Stimulated activated CD8-positive, alpha-beta memory T cell treated with anti-CD3 and anti-CD28 coated beads, Interleukin-4, amount 100 ng/mL, for 24 hours (primary cell): Measurements from ENCODE around the gene PARVB.
A peak's percentile ranks its signal among the peaks of the same experiment; 100 is the strongest.
"Not testable (repeated sequence)": the region's sequence is repeated elsewhere in the genome, so short reads cannot be mapped to it uniquely, and the experiment has no call there.

Experiments used
- DNase-seq: peaks from one replicate; pipeline ENCODE4 v3.0.0-alpha.2; 2020; ENCODE audit warnings: low read depth

The PARVB gene

GRCh38 chr22:44056649-44057048 is 32.5 kb downstream of the PARVB start:
- DNase-seq: not testable (repeated sequence)

DNA sequence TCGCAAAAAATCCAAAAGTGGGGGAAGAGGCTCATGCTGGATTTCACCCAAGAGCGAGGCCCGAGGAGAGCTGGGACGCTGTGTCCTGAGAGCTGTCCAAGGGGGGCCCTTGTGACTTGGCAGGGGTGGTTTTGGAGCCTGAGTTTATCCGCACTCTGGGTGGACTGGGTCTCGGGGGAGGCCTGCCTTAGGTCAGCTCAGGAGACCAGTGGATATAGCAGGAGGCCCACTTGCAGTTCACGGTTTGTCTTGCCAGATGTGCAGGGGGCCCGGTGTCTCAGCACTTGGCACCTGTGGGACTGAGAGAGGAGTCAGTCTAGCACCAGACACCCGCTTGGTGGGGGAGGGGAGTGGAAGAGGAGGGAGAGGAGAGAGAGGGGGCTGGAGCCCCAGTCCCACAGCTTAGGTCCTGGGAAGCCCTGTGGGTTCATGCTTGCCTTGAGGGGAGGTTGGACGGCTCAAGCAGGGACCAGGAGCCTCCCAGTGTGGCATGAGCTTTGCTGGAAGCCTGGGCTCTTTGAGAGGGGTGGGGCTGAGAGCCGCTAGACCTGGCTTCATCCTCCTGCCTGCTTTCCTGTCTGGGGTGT is 33.4 kb downstream of the PARVB start:
- DNase-seq: no peak

DNA sequence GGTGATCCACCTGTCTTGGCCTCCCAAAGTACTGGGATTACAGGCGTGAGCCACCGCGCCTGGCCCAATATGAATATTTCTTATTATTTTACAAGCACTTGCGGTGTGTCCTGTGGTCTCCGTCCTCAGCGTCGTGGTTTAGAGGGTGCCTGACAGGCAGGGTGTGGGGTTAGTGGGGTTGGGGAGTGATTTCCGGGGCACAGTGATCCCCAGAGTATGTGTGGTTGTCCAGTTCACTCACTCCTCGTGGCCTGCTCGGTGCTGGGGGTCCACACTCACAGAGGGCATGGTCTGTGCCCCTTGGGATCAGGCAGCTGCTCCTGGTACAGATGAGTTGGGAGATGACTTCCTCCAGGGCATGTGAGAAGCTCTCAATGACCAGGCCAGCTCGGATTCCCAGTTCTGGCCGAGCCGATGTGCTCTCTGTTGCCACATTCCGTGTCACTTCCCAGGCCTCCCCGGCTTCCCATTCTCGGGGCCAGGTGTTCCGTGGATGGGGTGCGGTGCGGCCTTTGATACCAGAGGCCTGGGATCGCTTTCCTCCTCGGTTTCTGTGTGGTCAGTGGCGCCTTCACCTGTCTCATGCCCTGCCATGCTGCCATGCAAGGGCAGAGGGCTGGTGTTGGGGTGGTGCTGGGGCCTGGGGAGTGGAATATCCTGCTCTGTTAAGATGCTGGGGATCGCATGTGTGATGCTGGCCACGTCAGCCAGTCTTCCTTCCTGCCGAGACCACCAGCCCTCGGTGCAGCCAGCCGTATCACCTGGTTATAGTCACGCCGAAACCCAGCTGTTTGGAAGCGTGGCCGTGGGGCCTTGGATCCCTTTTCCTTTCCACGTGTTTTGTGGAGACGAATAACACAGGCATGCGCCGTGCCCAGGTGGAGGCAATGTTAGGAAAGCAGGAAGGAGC is 39.6 kb downstream of the PARVB start:
- DNase-seq: no peak

DNA sequence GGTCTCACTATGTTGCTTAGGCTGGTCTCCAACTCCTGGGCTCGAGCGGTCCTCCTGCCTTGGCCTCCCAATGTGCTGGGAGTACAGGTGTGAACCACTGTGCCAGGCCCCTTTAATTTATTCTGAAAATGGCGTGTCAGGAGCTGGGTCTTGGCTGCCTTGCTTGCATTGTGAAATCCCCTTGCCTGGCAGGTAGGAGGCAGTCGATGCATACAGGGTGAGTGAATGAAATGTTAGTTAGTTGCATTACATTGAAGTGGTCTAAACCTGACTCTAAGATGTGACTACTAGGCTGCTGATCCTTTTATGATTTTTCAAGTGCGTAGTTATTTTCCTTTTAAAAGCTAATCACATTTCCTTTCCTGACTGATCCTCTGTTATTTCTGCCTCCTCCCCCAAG is 42.9 kb downstream of the PARVB start:
- no peak for DNase-seq

- no peak for DNase-seq
Observed at GRCh38 chr22:44067901-44068300, 43.8 kb downstream of the PARVB start.

DNA sequence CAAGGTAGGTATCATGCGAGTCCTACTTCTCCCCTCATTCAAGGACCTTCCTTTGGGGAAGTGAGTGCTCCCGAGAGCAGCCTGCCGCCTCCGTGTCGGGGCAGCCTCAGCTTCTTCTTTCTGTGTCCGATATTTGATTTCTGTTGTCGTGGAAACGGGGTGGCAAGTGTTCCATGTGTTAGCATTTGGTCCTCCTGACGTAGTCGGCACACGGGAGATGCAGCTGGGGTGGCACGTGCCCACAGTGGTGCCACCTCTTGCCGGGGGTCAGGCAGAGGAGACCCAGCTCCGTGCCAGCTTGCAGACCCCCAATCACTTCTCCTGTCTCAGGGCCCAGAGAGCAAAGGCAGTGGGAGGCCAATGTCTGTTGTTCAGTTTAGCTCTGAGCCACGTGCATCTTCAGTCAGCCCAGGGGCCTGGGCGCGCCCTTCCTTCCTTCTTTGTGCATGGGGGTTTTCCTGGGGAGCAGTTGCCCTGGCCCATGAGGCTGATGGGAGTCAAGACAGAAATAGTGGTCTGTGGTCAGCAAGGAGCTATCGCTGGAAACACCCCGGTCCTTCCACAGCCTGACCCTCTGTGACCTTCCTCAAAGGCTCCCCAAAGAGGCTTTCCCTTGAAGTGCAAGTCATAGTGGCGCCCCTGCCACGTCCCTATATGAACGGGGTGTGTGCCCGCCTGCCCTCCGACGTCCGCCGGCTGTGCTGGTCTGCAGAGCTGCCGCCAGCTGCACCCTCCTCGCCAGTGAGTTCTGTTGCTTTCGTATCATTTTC is 44.5 kb downstream of the PARVB start:
- DNase-seq: no peak

DNA sequence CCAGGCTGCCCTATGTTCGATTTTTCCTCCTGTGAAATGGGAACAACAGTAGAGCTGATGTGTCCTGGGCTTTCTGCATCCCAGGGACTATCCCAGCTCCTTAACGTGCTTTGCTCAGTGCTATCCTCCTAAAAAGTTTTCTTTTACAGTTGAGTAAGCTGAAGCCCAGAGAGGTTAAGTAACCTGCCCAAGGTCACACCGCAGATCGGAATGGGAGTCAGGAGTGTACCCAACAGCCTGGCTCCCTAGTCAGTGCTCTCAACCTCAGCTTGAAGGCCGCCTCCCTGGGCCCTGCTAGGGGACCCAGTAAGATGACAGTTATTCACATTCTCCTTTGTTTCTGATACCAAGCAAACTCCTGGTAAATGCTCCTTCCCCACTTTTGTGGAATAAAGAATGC is 45.9 kb downstream of the PARVB start:
- DNase-seq: no peak

- no peak for DNase-seq
Observed at GRCh38 chr22:44071781-44072326, 47.8 kb downstream of the PARVB start.

DNA sequence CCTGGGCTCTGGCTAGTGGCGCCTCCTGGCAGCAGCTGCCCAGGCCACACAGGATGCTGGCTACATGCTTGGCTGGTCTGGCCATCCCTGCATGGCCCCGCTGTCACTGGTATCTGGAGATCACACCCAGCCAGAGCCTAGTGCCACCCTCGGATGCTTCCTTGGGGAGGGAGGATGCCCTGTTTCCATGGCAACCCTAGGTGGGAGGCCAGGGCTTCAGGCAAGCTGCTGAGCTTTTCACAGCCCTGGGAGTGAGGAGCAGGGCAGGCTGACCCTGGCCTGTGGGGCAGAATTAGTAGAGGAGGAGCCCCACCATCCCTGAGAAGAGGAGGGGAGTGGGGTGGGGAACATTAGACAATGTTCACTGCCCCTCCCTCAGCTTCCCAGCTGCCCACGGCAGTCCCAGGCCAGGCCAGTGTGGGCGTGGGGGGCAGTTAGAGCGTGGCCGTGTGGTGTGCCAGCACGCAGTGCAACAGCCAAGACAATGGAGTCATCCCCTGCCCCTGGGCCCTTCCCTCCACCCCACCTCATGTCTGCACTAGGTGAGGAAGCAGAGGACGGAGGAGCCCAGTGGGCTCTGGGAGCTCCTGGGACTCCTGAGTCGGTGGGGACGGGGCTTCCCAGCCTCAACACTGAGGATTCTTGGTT is 50.4 kb downstream of the PARVB start:
- DNase-seq: no peak

- DNase-seq: no peak
Observed at GRCh38 chr22:44075022-44075421, 50.9 kb downstream of the PARVB start.

GRCh38 chr22:44075670-44076069 is 51.6 kb downstream of the PARVB start:
- DNase-seq: no peak

DNA sequence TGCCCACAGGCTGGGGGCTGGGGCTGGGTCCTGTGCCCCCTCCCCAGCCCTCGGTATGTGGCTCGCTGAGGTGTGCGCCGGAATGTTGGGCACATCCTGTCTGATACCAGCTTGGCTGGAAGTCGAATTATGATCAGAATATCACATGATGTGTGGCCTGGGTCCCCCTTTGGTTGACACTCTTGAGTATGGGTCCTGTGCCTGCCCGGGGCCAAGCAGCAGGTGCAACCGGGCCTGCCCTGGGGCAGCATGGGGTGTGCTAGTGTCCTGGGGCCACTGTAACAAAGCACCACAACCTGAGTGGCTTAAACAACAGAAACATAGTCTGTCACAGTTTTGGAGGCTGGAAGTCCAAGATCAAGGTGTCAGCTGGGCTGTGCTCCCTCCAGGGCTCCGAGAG is 52.7 kb downstream of the PARVB start:
- DNase-seq: no peak

DNA sequence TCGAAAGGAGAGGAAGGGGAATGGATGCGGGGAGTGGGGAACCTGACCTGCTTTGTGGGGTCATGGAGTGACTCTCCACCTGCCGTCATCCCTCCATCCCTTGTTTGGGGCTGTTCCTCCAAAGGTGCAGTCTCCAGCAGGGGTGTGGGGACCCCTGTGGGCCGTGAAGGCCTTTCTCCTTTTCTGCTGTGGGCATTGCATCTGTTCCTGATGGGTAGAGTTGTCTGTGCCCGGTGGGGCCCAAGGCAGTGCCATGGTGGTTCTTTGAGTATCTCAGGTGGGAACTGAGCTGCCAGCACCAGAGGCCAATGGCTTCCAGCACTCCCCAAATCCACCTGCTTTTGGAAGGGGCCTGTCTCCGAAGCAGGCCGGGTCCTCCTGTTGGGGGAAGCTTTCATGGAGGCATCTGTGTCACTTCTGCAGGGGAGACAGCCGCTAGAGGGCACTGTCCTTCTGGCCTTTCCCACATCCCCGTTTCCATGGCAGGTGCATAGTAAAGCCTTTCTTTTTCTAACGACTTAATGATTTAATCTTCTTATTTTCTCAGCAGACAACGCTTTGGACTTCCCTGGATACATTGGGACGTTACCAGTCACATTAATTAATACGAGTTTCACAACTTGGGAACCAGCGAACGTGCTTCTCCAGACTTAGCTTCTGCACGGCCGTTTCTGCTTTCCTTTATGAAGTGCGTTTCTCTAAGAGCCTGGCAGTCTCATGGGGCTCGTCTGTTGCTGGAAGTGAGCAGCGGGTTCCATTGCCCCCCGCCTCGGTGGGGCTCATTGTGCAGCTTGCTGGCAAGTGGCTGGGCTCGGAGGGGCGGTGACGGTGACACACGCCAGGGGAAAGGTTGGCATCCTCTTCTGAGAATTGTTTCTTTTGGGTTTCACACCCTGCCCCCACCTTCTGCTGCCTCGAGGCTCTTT is 57.1 kb downstream of the PARVB start:
- peak; percentile 64 for DNase-seq

- no peak for DNase-seq
Observed at GRCh38 chr22:44082801-44083200, 58.7 kb downstream of the PARVB start.

- DNase-seq: no peak
Observed at GRCh38 chr22:44084044-44084772, 60.1 kb downstream of the PARVB start.

DNA sequence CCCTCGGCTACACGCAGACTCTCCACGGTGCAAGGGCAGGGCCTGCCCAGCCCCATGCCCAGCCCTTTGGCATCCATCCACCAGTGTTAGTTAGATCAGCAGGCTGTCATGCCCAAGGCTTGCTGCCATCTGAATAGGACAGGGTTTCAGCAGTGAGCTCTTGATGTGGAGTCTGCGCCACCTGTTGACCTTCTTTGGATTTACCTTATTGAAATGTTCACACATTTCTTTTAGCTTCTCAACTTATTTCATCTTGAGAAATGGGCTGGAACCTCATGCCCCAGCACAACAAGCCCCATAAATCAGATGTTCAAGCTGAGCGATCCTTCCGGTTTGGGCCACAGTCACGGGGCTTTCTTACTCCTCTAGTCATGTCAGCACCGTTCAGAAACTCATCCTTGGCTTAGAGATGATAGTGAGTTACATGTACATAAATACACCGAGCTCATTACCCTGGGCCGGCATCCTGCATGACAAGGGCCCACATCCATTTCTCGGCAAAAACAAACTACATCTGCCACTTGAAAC is 61.7 kb downstream of the PARVB start:
- DNase-seq: no peak

- no peak for DNase-seq
Observed at GRCh38 chr22:44086271-44087088, 62.4 kb downstream of the PARVB start.

GRCh38 chr22:44087089-44087430 is 63.0 kb downstream of the PARVB start:
- DNase-seq: no peak

- DNase-seq: no peak
Observed at GRCh38 chr22:44088976-44089570, 65.0 kb downstream of the PARVB start.
